Ishikawa (cell line): ENCODE data around the gene SELENOS.

Experiments
- FOXM1 ChIP-seq: IDR thresholded peaks from 2 replicates; pipeline ENCODE4 v1.6.1; 2012; ENCODE audit warnings: low read depth, borderline replicate concordance
- RAD21 ChIP-seq: IDR thresholded peaks from 2 replicates; pipeline ENCODE4 v1.6.1; 2012; ENCODE audit warnings: low read depth
- TAF1 ChIP-seq: IDR thresholded peaks from 2 replicates; pipeline ENCODE4 v1.6.1; 2012; ENCODE audit warnings: low read depth, mild to moderate bottlenecking
- YY1 ChIP-seq: IDR thresholded peaks from 2 replicates; pipeline ENCODE4 v1.6.1; 2012; ENCODE audit warnings: low read depth
- ZBTB7A ChIP-seq: IDR thresholded peaks from 2 replicates; pipeline ENCODE4 v1.6.1; 2012; ENCODE audit warnings: low read depth
- TF ChIP-seq, protein P1 (sequence below): IDR thresholded peaks from 2 replicates; pipeline ENCODE4 v1.6.1; 2012

GRCh38 chr15:101233651-101234280 is 43.5 kb downstream of the SELENOS start:
- no peak for TF ChIP-seq YY1
- TF ChIP-seq, protein P1, sequence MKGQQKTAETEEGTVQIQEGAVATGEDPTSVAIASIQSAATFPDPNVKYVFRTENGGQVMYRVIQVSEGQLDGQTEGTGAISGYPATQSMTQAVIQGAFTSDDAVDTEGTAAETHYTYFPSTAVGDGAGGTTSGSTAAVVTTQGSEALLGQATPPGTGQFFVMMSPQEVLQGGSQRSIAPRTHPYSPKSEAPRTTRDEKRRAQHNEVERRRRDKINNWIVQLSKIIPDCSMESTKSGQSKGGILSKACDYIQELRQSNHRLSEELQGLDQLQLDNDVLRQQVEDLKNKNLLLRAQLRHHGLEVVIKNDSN: no peak
- no peak for TF ChIP-seq FOXM1
- no peak for TF ChIP-seq RAD21
- no peak for TF ChIP-seq TAF1
- no peak for TF ChIP-seq ZBTB7A
